HG02623 (cell line): ENCODE data around the gene ITGA11.

Experiments used
- ATAC-seq: cut with Tn5 transposase; IDR thresholded peaks from one replicate; pipeline ENCODE4 v1.9.1; 2021; ENCODE audit warnings: moderate library complexity; ENCODE audit not compliant: unreplicated experiment

Gene ITGA11

GRCh38 chr15:68316061-68316804, 115.7 kb downstream of the ITGA11 start:
- no peak for ATAC-seq

- no peak for ATAC-seq
Observed at GRCh38 chr15:68315495-68316031, 116.4 kb downstream of the ITGA11 start.

DNA sequence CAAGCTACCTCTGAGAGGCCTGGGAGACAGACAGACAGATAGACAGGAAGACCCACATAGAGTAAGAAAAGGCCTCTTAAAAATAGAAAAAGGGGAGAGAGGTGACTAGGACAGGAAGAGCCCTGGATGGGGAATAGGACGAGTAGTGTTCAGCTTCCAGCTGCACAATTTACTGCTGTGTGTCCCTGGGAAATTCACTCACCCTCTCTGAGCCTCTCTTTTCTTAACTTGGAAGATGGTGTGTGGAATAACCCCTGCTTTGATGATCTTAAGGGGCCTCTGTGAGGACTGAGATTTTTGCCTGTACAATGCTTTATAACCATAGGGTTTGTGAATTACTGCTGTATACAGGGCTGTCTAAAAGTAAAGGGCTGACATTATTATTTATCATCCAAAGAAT, 116.9 kb downstream of the ITGA11 start:
- no peak for ATAC-seq

DNA sequence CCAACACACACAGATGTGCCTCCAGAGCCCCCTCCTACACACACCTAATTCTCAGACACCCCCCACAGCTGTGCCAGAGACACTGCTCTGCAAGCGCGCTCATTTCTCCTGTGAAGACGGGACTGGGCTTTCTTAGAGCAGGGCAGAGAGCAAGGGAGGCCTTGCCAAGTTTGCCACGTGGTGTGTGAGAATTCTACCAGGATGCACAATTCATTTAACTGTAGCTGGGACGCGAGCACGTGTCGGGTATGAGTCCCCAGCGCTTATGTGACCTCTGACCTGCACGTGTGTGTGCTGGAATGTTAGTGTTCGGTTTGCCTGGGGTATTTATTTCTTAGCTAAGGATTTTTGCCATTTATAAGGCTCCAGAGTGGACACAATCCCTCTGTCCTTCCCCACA, 117.4 kb downstream of the ITGA11 start:
- no peak for ATAC-seq

GRCh38 chr15:68313501-68314410, 118.2 kb downstream of the ITGA11 start:
- no peak for ATAC-seq

- no peak for ATAC-seq
Observed at GRCh38 chr15:68312701-68313204, 119.2 kb downstream of the ITGA11 start.

DNA sequence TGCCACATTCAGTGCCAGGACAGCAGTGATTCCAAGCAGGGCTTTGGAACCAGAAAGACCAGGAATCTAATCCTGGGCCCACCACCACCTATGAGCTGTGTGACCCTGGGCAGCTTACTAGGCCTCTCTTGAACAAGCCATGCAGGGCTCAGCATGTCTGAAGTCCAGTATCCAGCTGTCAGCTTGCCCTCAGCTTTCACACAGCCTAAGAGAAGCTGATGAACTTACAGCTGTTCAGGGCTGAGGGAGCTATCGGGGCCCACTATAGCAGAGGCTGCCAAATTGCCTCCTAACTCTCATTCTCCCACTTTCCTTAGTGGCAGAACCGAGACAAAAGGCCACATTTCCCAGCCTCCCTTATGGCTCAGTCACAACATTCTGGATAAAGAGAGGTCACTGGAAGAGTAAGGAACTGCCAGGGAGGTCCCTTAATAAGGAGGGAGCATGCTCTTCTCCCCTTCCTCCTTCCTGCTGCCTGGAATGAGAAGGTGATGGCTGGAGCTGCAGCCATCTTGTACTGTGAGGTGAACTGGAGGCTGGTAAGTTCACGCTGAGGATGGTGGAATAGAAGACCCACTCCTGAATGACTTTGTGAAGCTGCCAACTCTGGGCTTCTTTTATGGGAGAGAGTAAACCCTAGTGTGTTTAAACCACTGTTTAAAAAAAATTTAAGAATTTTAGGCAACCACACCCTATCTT, 120.0 kb downstream of the ITGA11 start:
- ATAC-seq, result no peak

GRCh38 chr15:68311464-68311835, 120.5 kb downstream of the ITGA11 start:
- no peak for ATAC-seq

GRCh38 chr15:68310804-68311463, 121.0 kb downstream of the ITGA11 start:
- no peak for ATAC-seq

GRCh38 chr15:68310178-68310803, 121.7 kb downstream of the ITGA11 start:
- no peak for ATAC-seq

DNA sequence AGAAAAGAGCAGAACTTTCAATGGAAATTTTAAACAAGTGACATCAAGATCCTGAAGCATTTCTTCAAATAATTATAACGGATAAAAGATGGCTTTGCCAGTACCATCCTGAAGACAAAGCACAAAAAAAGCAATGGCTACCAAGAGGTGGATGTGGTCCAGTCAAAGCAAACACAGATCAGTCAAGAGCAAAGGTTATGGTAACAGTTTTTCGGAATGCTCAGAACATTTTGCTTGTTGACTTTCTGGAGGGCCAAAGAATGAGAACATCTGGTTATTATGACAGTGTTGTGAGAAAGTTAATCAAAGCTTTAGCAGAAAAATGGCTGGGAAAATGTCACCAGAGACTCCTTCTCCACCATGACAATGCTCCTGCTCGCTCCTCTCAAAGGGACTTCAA, 122.9 kb downstream of the ITGA11 start:
- no peak for ATAC-seq

GRCh38 chr15:68307131-68307928, 124.6 kb downstream of the ITGA11 start:
- no peak for ATAC-seq

GRCh38 chr15:68305420-68305871, 126.5 kb downstream of the ITGA11 start:
- ATAC-seq, result no peak

GRCh38 chr15:68304589-68305337, 127.2 kb downstream of the ITGA11 start:
- ATAC-seq, result no peak

- no peak for ATAC-seq
Observed at GRCh38 chr15:68303560-68304436, 128.2 kb downstream of the ITGA11 start.

GRCh38 chr15:68303134-68303533, 128.8 kb downstream of the ITGA11 start:
- no peak for ATAC-seq

DNA sequence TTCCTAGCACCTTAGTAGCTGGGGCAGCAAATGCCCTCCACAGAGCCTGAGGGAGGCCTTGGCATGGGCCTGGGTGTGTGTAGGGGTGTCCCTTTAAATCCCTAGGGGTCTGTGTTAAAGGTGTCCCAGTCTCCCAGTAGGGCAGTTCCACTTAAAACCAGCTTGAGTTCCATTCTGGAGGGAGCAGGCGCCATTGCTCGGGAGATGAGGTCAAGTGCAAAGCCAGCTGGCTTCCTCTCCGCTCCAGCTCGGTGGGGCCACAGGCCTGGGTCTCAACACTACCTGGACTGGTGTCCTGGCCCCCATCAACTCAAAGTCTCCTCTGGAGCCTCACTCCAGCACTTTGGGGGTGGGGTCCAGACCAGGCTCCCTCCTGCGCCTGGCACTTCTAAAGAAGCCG, 129.2 kb downstream of the ITGA11 start:
- ATAC-seq, result no peak
